HT1080 (cell line): ENCODE results near the gene METRNL. TPM values are rescaled to one million over a fixed set of nuclear protein-coding genes. Genes with fewer than 3 reads are reported as not detected.

Experiments used
- DNase-seq: peaks from one replicate; pipeline ENCODE4 v3.0.0-alpha.2; 2015; ENCODE audit warnings: low read depth
- total RNA-seq: library from RNA; depleted of rRNA; stranded (reverse); fragments of >200 nt; shearing (Covaris generic); gene quantifications from 2 replicates; pipeline ENCODE4 v1.2.3, GENCODE V29; 2014

The METRNL gene
- total RNA-seq, 1 experiment from 2014 or later = 53.3 TPM

GRCh38 chr17:83103943-83104311, 24.5 kb downstream of the METRNL start:
- no peak for DNase-seq

- no peak for DNase-seq
Measured at GRCh38 chr17:83104577-83105505, 25.4 kb downstream of the METRNL start.

GRCh38 chr17:83105512-83105911, 26.1 kb downstream of the METRNL start:
- DNase-seq = no peak

GRCh38 chr17:83106056-83106588, 26.7 kb downstream of the METRNL start:
- DNase-seq = no peak

DNA sequence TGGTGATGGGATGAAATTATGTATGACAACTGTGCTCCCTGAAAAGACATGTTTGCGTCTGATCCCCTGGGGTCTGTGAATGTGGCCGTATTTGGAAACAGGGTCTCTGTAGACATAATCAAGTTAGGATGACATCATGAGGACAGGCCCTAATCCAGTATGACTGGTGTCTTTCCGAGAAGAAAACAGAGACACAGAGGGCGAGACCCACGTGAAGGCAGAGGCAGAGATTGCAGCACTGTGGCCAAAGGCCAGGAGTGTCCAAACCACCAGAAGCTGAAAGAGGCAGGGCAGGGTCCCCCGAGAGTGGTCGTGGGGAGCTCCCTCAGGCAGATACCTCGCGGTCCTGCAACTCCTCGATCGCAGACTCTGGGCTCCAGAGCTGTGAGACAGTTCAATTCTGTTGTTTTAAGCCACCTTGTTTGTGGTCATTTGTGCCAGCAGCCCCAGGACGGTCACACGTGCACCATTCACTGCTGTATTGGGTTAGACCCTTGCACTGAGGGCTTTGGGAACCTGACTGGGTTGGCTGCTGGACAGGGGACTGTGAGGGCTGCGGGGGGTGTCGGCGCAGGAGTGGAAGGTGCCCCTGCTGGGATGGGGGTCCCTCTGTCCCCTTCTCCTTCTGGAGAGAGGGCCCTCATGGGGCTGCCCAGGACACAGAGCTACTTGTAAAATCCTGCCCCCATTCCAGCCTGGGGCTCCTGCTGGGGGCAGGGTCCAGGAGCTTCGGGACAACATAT, 27.7 kb downstream of the METRNL start:
- no peak for DNase-seq

GRCh38 chr17:83107656-83108048, 28.2 kb downstream of the METRNL start:
- DNase-seq = no peak

DNA sequence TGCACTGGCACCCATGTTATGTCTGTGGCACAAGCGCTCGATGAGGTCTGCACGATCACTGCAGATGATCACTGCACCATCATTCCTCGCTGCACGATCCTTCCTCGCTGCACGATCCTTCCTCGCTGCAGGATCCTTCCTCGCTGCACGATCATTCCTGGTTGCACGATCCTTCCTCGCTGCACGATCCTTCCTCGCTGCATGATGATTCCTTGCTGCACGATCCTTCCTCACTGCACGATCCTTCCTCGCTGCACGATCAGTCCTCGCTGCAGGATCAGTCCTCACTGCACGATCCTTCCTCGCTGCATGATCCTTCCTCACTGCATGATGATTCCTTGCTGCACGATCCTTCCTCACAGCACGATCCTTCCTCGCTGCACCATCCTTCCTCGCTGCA, 29.3 kb downstream of the METRNL start:
- no peak for DNase-seq

- DNase-seq = no peak
Measured at GRCh38 chr17:83109386-83109785, 30.0 kb downstream of the METRNL start.

GRCh38 chr17:83109793-83110645, 30.6 kb downstream of the METRNL start:
- peak; percentile 94 for DNase-seq

- DNase-seq = no peak
Measured at GRCh38 chr17:83110735-83111134, 31.3 kb downstream of the METRNL start.

DNA sequence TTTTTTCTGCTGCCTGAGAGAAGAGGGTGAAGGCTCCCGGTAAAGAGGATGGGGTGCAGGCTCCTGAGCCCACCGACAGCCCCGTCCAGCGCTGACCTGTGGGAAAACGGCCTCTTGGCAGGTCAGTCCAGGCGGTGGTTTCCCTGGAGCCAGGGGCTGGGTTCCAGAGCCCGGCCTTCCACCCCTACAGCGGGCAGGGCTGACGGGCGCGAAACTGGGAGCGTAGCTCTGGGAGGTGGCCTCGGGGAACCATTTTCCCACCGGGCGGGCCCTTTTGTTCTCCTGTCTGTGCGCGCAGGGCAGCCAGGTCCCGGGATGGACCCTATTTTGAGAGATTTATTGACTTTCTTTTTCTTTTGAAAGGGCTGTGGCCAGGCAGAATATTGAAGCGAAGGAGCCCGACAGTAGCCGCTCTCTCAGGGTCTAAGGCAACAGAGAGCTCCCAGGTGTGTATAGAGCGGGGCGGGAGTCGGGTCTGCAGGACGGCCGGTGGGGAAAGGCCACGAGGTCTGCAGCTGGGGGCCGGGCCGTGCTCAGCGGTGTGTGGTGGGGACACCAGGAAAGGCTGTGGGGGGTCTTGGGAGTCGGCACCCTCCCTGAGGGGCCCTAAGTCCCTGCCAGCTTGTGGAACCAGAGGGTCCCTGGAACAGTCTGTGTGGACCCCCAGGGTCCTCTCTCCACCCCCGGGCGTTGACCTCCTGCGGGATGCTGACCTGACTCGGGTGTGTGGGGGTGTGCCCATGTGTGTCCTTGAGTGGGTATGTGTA, 32.3 kb downstream of the METRNL start:
- DNase-seq = no peak

DNA sequence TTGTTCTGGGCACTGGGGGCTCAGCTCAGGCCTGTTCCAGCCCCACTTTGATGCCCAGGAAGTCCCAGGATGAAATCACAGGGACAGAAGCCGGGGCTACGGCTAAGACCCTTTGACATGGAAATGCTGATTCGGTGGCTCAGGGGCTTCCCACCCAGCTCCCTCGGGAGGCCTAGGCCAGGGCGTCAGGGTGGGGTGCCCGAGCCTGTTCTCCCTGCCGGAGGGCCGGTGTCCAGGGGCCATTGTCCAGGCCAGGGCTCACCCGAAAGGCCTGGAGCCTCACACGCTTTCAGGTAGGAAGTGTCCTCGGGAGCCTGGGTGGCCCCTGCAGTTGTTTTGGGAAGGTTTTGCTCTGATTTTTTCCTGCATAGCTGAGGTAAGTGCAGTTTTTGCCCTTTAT, 34.0 kb downstream of the METRNL start:
- no peak for DNase-seq

- DNase-seq = no peak
Measured at GRCh38 chr17:83113792-83114191, 34.4 kb downstream of the METRNL start.

- DNase-seq = no peak
Measured at GRCh38 chr17:83114706-83115105, 35.3 kb downstream of the METRNL start.

DNA sequence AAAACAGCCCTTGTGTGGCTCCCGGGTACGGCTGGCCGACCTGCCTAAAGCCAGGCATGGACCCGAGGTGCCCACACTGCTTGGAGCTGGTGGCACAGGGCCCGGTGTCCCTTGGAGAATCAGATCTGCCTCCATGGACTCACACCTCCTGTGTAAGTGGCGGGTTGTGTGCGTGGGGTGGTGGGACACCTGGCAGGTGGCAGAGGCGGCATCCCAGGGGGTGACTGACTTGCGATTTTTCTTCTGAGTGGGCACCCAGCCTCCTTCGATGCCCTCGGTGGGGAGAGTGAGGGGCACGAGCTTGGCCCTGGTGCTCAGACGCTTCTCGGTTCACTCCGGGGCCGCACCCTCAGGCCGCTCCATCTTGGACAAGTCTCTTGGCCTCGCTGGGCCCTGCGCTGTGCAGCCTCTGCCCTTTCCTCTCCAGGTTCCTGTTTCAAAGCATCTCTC, 35.8 kb downstream of the METRNL start:
- no peak for DNase-seq

DNA sequence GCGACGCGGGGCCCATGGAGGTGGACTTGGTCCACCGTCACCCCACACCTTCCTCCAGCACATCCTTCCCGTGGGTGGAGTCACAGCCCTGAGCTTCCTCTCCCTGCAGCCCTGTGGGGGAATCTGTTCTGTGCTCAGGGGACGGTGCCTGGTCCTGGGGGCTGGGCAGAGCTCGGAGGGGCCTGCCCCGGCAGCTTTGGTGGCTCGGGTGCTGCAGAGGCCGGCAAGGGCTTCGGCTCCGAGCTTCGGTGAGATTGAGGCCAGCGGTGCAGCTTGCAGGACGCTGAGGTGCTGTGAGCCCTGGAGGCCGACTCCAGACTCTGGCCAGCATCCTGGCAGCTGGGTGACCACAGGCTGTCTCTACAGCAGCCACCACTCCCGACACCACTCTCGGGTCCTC, 36.4 kb downstream of the METRNL start:
- DNase-seq = no peak

DNA sequence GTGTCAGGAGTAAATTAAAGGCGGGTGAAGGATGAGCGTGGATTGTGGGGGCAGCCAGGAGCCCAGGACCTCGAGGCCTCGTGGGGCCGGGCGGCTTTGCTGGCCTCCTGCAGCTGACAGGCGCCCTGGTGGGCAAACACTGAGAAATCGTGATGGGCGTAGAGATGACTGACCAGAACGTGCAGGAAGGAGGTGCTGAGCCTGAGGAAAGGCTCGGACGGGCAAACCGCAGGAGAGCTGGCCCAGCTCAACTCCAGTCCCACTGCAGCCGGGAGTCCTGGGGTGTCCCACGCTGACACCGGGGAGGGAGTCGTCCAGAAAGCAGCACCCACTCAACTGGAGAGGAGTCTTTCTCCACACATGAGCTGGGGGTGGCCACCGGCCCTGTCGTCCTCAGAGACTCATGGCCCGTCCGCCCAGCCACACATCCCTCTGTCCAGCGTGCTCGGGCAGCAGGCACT, 36.9 kb downstream of the METRNL start:
- DNase-seq = no peak

- DNase-seq = no peak
Measured at GRCh38 chr17:83116783-83117555, 37.6 kb downstream of the METRNL start.

DNA sequence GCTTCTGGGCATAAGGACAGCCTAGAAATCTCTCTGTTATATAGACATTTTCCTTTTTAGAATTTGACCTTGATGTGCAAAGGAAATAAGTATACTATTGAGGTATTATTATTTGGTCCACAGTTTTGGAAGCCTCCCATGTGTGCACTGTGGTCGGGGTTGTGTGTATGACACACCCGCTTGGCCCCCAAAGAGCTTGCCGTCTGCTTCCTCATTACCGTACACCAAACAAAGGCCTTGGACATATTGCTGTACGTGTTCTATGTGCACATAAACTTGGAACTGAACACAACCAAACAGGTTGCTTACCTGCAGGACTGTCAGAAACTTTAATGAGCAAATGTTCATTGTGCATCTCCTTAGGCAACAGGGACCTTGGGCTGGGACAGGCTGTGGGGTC, 38.2 kb downstream of the METRNL start:
- no peak for DNase-seq
